Lower lobe of right lung (tissue), 2 donors: ENCODE data around the gene RAB8B. TPM values are rescaled to one million over a fixed set of nuclear protein-coding genes. Genes with fewer than 3 reads are reported as not detected.

ENCODE experiments used
- ATAC-seq, 2 donors: fragments of 200-7000 bp; cut with Tn5 transposase; one replicate each; pipeline ENCODE4 v1.9.1; 2020 to 2022; ENCODE audit warnings: mild to moderate bottlenecking in 2 of 2, moderate library complexity in 2 of 2
- DNase-seq: peaks from one replicate; pipeline ENCODE4 v3.0.0-alpha.2; 2020
- H3K27ac ChIP-seq: fragments of 200-600 bp; one replicate; pipeline ENCODE4 v1.8.0; 2022
- H3K27me3 ChIP-seq: fragments of 200-600 bp; one replicate; pipeline ENCODE4 v1.8.0; 2022; ENCODE audit warnings: low read depth
- H3K36me3 ChIP-seq: fragments of 200-600 bp; one replicate; pipeline ENCODE4 v1.8.0; 2022; ENCODE audit warnings: mild to moderate bottlenecking
- H3K4me1 ChIP-seq: fragments of 200-600 bp; one replicate; pipeline ENCODE4 v1.8.0; 2022
- H3K4me3 ChIP-seq: fragments of 200-600 bp; one replicate; pipeline ENCODE4 v1.8.0; 2022; ENCODE audit warnings: mild to moderate bottlenecking
- H3K9me3 ChIP-seq: fragments of 200-600 bp; one replicate; pipeline ENCODE4 v1.8.0; 2022
- CTCF ChIP-seq: fragments of 200-600 bp; IDR thresholded peaks from one replicate; pipeline ENCODE4 v1.8.0; 2022; ENCODE audit warnings: antibody characterized with exemption, mild to moderate bottlenecking
- intact Hi-C: fragments of 100-400 bp; cut with DNase I; formaldehyde crosslinking; loops from one replicate; pipeline ENCODE4 v1.11.0; 2022
- total RNA-seq: library from RNA; stranded (reverse); fragmentation: NEBNext Ultra II Directional; extraction: Animal tissue kit (Norgen Biotek cat#: 25700); gene quantifications from one replicate; pipeline ENCODE4 v1.2.1, GENCODE V29; 2021
- donor health status: DM: no; HTN: yes; CAD: no; lungs with severe emphysema.

Gene RAB8B
- total RNA-seq, 1 donor from 2014 or later, result 72.7 TPM

DNA sequence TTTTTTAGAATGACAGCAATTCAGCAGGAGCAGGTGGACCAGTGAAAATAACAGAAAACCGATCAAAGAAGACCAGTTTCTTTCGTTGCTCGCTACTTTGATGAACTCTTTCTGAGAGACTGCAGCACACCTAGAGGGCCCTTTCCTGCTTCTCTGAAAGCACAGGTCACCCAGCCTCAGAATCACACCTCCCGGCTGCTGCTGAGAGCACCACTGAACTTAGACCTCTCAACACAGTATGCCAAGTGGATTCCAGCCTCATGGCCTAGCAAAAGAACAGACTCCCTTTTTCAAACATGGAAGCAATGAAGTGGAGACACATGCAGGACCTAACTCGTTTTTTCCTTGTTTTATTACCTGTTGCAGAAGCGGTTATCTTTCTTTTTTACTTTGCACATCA is 74.1 kb downstream of the RAB8B start:
- ATAC-seq (no peak), DNase-seq (no peak)
- H3K4me1 ChIP-seq, result no peaks in the 10 kb centered on the region
- no peaks in the 10 kb centered on the region for H3K27me3 ChIP-seq
- H3K27ac ChIP-seq, result no peak overlapping the region
- TF ChIP-seq CTCF, result no peak
- intact Hi-C loops, result no loop called here
- no peak overlapping the region for H3K4me3 ChIP-seq
- peaks cover 64% of the 10 kb centered on the region for H3K36me3 ChIP-seq
- no peaks in the 10 kb centered on the region for H3K9me3 ChIP-seq

- ATAC-seq (no peak), DNase-seq (no peak)
- H3K27me3 ChIP-seq, result no peaks in the 10 kb centered on the region
- H3K4me1 ChIP-seq, result no peaks in the 10 kb centered on the region
- TF ChIP-seq CTCF, result no peak
- H3K27ac ChIP-seq, result no peak overlapping the region
- intact Hi-C loops, result no loop called here
- H3K36me3 ChIP-seq, result peaks cover 57% of the 10 kb centered on the region
- H3K9me3 ChIP-seq, result no peaks in the 10 kb centered on the region
- H3K4me3 ChIP-seq, result no peak overlapping the region
Measured at GRCh38 chr15:63264688-63265293, 75.4 kb downstream of the RAB8B start.

- no peak overlapping the region for H3K4me3 ChIP-seq
- H3K27ac ChIP-seq, result no peak overlapping the region
- TF ChIP-seq CTCF, result no peak
- DNase-seq (no peak), ATAC-seq (no peak)
- H3K36me3 ChIP-seq, result peaks cover 5% of the 10 kb centered on the region
- H3K9me3 ChIP-seq, result no peaks in the 10 kb centered on the region
- no peaks in the 10 kb centered on the region for H3K27me3 ChIP-seq
- H3K4me1 ChIP-seq, result peaks cover 22% of the 10 kb centered on the region
- intact Hi-C loops, result no loop called here
Measured at GRCh38 chr15:63274427-63274826, 85.0 kb downstream of the RAB8B start.

GRCh38 chr15:63276342-63277037 is 87.1 kb downstream of the RAB8B start:
- TF ChIP-seq CTCF, result no peak
- H3K27me3 ChIP-seq, result no peaks in the 10 kb centered on the region
- no peaks in the 10 kb centered on the region for H3K9me3 ChIP-seq
- H3K27ac ChIP-seq, result peak overlapping the region; percentile 81
- peak overlapping the region; percentile 70 for H3K4me3 ChIP-seq
- intact Hi-C loops, result no loop called here
- H3K4me1 ChIP-seq, result peaks cover 22% of the 10 kb centered on the region
- no peaks in the 10 kb centered on the region for H3K36me3 ChIP-seq
- DNase-seq, result no peak
- ATAC-seq, result peak; percentile 3 to 16

DNA sequence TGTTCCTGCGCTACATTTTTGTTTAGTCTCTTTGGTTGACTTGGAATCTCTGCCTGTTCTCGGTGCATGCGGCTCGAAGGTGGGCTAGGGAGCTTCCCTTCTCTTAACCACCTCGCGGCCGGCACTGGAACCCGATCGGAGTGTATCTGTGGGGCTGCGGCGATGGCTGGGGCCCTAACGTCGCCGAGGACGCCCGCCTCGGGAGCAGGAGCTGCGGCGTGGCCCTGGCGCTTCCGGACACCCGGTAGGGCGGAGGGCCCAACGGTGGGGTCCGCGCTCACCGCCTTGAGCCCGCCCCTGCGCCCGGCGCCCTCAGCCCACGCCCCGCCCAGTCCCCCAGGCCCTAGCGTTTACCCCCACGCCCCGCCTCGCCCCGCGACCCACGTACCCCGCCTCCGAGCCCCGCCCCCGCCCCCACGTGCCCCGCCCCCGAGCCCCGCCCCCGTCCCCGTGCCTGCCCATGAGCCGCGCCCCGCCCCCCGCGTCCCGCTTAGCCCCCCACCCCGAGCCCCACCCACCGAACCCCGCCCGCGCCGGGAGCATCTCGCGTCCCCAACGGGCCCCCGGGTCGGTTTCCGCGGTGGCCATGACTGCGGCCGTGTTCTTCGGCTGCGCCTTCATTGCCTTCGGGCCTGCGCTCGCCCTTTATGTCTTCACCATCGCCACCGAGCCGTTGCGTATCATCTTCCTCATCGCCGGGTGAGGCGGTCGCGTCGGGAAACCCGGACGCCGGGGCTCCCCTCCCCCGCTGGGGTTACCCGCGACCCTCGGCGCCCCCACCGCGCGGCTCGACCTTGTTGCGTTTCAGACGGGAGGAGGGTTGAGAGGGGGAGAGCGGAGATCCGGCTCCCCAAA is 87.9 kb downstream of the RAB8B start, which contains the start of gene APH1B:
APH1B (plus strand) TSS at position 568 of the 855 bp plus-strand sequence; CDS start at position 587, 19 bp downstream.
- H3K4me1 ChIP-seq, result peaks cover 22% of the 10 kb centered on the region
- no peak for TF ChIP-seq CTCF
- H3K4me3 ChIP-seq, result peak within 1 kb of the TSS; percentile 70
- H3K36me3 ChIP-seq, result no peaks in the 10 kb centered on the region
- intact Hi-C loops, result no loop called here
- ATAC-seq, result peak; percentile 96 to 97
- H3K27me3 ChIP-seq, result no peaks in the 10 kb centered on the region
- peak; percentile 91 for DNase-seq
- H3K27ac ChIP-seq, result peak within 1 kb of the TSS; percentile 83
- no peaks in the 10 kb centered on the region for H3K9me3 ChIP-seq
